A549 (cell line): ENCODE results near the gene IFIT2.

Experiments
- RAD21 ChIP-seq, 2 experiments: fragments of >200 bp in 1 of 2; sonication (Bioruptor Twin) in 1 of 2; formaldehyde crosslinking in 1 of 2; IDR thresholded peaks in 1 of 2; conservative IDR thresholded peaks in 1 of 2; 2 replicates in 1 of 2; 3 replicates in 1 of 2; pipeline ENCODE4 v1.6.1; 2012 to 2018; ENCODE audit warnings: inconsistent platforms in 1 of 2
- TF ChIP-seq, protein P1 (sequence below): fragments of >200 bp; sonication (Bioruptor Twin); formaldehyde crosslinking; IDR thresholded peaks from 3 replicates; pipeline ENCODE4 v1.5.1; 2016

- TF ChIP-seq, protein P1, sequence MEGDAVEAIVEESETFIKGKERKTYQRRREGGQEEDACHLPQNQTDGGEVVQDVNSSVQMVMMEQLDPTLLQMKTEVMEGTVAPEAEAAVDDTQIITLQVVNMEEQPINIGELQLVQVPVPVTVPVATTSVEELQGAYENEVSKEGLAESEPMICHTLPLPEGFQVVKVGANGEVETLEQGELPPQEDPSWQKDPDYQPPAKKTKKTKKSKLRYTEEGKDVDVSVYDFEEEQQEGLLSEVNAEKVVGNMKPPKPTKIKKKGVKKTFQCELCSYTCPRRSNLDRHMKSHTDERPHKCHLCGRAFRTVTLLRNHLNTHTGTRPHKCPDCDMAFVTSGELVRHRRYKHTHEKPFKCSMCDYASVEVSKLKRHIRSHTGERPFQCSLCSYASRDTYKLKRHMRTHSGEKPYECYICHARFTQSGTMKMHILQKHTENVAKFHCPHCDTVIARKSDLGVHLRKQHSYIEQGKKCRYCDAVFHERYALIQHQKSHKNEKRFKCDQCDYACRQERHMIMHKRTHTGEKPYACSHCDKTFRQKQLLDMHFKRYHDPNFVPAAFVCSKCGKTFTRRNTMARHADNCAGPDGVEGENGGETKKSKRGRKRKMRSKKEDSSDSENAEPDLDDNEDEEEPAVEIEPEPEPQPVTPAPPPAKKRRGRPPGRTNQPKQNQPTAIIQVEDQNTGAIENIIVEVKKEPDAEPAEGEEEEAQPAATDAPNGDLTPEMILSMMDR: no peak
- no peak for TF ChIP-seq RAD21 (conservative IDR thresholded peaks at IDR 0.05 in 1 of 2, IDR thresholded peaks at IDR 0.05 in 1 of 2)
These were observed 43.6 kb downstream of the IFIT2 start for GRCh38 chr10:89345367-89346000.
